HPDE6-E6E7 (cell line): ENCODE measurements around the gene HARS1.
A peak's percentile ranks its signal among the peaks of the same experiment; 100 is the strongest.
"Not testable (repeated sequence)": the region's sequence is repeated elsewhere in the genome, so short reads cannot be mapped to it uniquely, and the experiment has no call there.

Experiments used
- DNase-seq: peaks from one replicate; pipeline ENCODE4 v3.0.0; 2011; ENCODE audit warnings: missing footprints; ENCODE audit errors: extremely low spot score

HARS1 gene

DNA sequence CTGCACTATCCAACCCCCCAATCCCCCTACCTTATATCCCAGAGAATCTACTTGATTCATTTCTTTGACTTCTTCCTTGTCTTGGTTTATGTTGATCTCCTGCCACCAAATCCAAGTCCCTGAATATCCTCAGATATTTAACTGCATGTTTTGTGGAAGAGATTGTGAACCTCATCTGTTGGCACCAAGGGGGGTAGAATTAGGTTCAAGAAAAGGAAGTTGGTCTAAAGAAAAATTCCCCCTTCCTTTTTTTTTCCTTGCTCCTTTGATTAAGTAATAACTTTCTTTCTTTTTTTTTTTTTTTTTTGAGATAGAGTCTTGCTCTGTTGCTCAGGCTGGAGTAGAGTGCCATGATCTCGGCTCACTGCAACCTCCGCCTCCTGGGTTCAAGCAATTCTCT is 57.7 kb downstream of the HARS1 start:
- no peak for DNase-seq

DNA sequence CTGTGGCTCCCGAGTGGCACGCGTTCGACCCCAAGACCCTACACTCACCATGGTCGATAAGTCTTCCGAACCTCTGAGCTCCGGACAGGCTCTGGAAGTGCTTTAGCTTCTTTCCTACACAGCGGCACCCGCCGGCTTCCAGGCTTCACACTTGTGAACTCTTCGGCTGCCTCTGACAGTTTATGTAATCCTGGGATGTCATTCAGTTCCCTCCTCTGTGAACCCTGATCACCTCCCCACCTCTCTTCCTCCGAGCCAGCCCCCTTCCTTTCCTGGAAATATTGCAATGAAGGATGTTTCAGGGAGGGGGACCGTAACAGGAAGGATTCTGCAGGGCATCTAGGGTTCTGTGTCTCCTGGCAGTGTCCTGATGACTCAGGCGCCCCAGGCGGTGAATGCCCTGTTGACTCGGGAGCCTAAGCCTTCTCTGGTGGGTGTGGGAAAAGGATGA is 58.1 kb downstream of the HARS1 start, which contains the start of gene CD14:
CD14 (minus strand) TSS at position 155 of the 451 bp plus-strand sequence; CDS start at position 51, 104 bp downstream.
- DNase-seq: peak; percentile 77

DNA sequence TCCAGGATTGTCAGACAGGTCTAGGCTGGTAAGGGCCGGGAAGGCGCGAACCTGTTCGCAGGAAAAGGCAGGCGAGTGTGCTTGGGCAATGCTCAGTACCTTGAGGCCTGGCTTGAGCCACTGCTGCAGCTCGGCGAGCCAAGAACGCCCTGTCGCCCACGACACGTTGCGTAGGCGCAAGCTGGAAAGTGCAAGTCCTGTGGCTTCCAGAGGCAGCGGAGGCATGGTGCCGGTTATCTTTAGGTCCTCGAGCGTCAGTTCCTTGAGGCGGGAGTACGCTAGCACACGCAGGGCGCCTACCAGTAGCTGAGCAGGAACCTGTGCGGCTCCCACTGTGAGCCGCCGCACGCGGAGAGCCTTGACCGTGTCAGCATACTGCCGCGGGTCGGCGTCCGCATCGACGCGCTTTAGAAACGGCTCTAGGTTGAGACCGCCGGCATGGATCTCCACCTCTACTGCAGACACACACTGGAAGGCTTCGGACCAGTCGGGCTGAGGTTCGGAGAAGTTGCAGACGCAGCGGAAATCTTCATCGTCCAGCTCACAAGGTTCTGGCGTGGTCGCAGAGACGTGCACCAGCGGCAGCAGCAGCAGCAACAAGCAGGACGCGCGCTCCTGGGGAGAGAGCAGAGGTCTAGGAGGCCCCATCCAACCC is 58.7 kb downstream of the HARS1 start:
- DNase-seq: no peak

DNA sequence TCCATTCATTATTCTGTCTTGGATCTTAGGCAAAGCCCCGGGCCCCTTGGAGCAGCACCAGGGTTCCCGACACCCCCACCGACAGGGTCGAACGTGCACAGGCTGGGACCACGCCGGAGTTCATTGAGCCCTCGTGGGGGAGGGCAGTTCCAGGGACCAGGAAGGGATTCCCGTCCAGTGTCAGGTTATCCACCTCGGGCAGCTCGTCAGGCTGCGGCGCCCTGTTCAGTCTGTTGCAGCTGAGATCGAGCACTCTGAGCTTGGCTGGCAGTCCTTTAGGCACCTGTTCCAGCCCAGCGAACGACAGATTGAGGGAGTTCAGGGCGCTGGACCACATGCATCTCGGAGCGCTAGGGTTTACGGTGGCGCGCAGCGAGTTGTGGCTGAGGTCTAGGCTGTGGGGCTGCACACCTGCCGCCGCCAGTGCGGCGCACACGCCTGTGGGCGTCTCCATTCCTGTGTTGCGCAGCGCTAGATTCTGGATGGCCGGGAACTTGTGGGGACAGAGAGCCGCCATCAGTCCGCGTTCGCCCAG is 59.3 kb downstream of the HARS1 start:
- DNase-seq: no peak

DNA sequence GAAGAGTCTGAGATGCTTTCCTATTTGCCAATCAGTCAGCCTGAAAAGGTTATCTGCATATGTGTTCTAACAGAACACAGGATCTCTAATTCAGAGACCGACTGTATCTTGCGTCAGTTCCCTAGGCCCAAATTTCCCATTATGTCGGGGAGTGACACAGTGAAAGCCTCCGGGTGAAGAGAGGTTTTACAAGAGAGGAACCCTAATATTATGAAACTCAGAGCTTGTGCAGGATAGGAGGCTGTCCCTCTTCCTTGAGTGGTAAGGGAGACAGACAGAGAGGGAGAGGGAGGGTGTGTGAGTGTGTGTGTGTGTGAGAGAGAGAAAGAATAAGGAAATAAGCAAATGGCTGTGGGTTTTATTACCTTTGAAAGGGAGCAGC is 60.1 kb downstream of the HARS1 start:
- DNase-seq: no peak

DNA sequence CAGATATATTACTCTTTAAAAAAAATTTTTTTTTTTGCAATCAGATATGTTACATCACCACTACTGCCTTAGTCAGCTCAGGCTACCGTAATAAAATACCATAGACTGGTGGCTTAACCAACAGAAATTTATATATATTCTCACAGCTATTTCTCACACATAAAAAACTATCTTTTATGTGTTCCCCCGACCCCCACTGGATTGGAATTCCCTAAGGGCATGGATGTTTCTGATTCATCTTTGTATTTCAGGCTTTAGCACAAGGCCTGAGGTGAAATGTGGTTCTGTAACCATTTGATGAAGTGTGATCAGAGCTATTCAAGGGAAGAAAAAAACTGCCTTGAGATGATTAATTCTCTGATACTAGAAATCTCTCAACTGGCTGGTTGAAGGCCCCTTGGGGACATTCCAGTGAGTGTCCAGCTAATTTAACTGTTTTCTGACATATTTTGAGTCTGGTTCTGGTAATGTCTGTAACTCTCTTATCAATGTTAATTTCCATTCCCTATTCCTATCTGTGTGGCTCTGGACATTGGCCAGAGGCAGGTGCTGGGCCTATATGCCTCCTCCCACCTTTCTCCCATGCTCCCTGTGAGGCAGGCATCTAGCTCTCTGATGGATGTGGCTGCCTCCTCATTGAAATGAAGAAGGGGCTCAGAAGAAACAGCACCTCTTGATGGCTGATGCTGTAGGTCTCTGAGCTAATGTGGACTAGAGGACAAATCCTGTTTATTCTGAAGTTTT is 60.7 kb downstream of the HARS1 start:
- DNase-seq: no peak

DNA sequence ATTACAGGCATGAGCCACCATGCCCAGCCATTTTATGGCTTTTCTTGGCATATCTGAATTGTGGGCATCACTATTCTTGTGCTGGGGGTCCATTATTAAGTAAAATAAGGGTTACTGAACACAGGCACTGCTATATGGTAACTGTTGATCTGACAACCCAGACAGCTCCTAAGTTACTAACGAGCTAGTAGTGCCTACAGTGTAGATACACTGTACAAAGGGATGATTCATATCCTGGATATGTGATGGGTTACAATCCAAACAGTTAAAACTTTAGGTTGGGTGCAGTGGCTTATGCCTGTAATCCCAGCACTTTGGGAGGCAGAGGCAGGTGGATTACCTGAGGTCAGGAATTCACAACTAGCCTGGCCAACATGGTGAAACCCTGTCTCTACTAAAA is 62.5 kb downstream of the HARS1 start:
- no peak for DNase-seq

DNA sequence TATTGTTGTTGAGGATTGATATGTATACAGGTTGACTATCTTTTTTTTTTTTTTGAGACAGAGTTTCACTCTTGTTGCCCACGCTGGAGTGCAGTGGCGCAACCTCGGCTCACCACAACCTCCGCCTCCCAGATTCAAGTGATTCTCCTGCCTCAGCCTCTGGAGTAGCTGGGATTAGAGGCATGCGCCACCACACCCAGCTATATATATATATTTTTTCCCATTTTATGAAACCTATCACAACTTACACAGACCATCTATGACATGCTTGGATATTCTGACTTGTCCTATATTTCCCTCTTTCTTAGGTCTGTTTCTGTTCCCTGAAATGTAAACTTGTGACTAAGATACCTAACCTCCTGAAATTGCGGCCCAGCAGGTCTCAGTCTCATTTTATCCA is 63.2 kb downstream of the HARS1 start:
- DNase-seq: no peak

DNA sequence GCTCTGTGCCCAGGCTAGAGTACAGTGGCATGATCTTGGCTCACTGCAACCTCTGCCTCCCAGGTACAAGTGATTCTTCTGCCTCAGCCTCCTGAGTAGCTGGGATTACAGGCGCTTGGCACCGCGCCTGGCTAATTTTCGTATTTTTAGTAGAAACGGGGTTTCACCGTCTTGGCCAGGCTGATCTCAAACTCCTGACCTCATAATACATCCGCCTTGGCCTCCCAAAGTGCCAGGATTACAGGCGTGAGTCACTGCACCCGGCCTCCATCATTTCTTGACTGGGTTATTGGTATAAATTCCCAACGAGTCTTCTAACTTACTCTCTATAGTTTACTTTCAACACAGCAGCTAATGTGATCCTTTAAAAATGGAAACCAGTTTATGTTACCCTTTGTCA is 66.3 kb downstream of the HARS1 start:
- not testable (repeated sequence) for DNase-seq
